GM23338 (cell line): ENCODE data around the gene PRKAA1. TPM values are rescaled to one million over a fixed set of nuclear protein-coding genes. Genes with fewer than 3 reads are reported as not detected.

Experiments used
- ATAC-seq: fragments of 200-7000 bp; cut with Tn5 transposase; 3 replicates; pipeline ENCODE4 v1.9.1; 2020
- DNase-seq: peaks from one replicate; pipeline ENCODE4 v3.0.0-alpha.2; 2015; ENCODE audit warnings: low spot score
- H2AFZ ChIP-seq: fragments of 200-600 bp; sonication (generic); 2 replicates; pipeline ENCODE4 v1.8.0; 2016; ENCODE audit warnings: antibody characterized with exemption, mild to moderate bottlenecking, moderate library complexity
- H3F3A ChIP-seq: fragments of 200-600 bp; sonication (generic); replicated peaks from 2 replicates; pipeline ENCODE4 v1.8.0; 2017; ENCODE audit warnings: antibody characterized with exemption, mixed run types, low read depth
- H3K27ac ChIP-seq: fragments of 200-600 bp; sonication (generic); 2 replicates; pipeline ENCODE4 v1.6.1; 2016; ENCODE audit warnings: low read depth
- H3K27me3 ChIP-seq: fragments of 200-600 bp; sonication (generic); 2 replicates; pipeline ENCODE4 v1.8.0; 2016; ENCODE audit warnings: mild to moderate bottlenecking, mixed run types, moderate library complexity; ENCODE audit not compliant: insufficient read depth
- H3K36me3 ChIP-seq: fragments of 200-600 bp; sonication (generic); 2 replicates; pipeline ENCODE4 v1.8.0; 2016; ENCODE audit warnings: mild to moderate bottlenecking; ENCODE audit not compliant: insufficient read depth
- H3K4me1 ChIP-seq: fragments of 200-600 bp; sonication (generic); 2 replicates; pipeline ENCODE4 v1.8.0; 2016; ENCODE audit warnings: mild to moderate bottlenecking, moderate library complexity; ENCODE audit not compliant: insufficient read depth
- H3K4me2 ChIP-seq: fragments of 200-600 bp; sonication (generic); 2 replicates; pipeline ENCODE4 v1.7.1; 2017; ENCODE audit warnings: mixed run types
- H3K4me3 ChIP-seq: fragments of 200-600 bp; sonication (generic); 2 replicates; pipeline ENCODE4 v1.6.1; 2016; ENCODE audit warnings: mixed run types
- H3K79me2 ChIP-seq: fragments of 200-600 bp; sonication (generic); replicated peaks from 2 replicates; pipeline ENCODE4 v1.8.0; 2017; ENCODE audit warnings: mild to moderate bottlenecking; ENCODE audit not compliant: insufficient read depth
- H3K9me2 ChIP-seq: fragments of 200-600 bp; sonication (generic); 2 replicates; pipeline ENCODE4 v1.8.0; 2017; ENCODE audit not compliant: insufficient read depth
- H4K20me1 ChIP-seq: fragments of 200-600 bp; sonication (generic); replicated peaks from 2 replicates; pipeline ENCODE4 v1.8.0; 2017; ENCODE audit warnings: mild to moderate bottlenecking; ENCODE audit not compliant: insufficient read depth
- H3K27ac Mint-ChIP-seq: 2 replicates; pipeline ENCODE4 v1.8.0; 2020; ENCODE audit warnings: inconsistent platforms, mild to moderate bottlenecking, moderate library complexity, mixed read lengths
- H3K27me3 Mint-ChIP-seq: 3 replicates; pipeline ENCODE4 v1.8.0; 2022; ENCODE audit warnings: low read depth, mild to moderate bottlenecking, moderate library complexity, mixed read lengths, inconsistent platforms; ENCODE audit not compliant: insufficient read depth, poor library complexity
- H3K36me3 Mint-ChIP-seq: 3 replicates; pipeline ENCODE4 v1.8.0; 2021; ENCODE audit warnings: low read depth, mild to moderate bottlenecking, inconsistent platforms, moderate library complexity, mixed read lengths
- H3K4me1 Mint-ChIP-seq: 3 replicates; pipeline ENCODE4 v1.8.0; 2020; ENCODE audit warnings: mild to moderate bottlenecking, inconsistent platforms, mixed read lengths
- H3K4me3 Mint-ChIP-seq: 3 replicates; pipeline ENCODE4 v1.8.0; 2021; ENCODE audit warnings: moderate library complexity, mild to moderate bottlenecking, inconsistent platforms, mixed read lengths
- H3K9me3 Mint-ChIP-seq: 3 replicates; pipeline ENCODE4 v1.8.0; 2020; ENCODE audit warnings: moderate library complexity, mild to moderate bottlenecking, inconsistent platforms, mixed read lengths
- CREB1 ChIP-seq: fragments of 250-450 bp; sonication (Bioruptor Pico); IDR thresholded peaks from 2 replicates; pipeline ENCODE4 v1.5.0; 2020; ENCODE audit warnings: low read depth, mild to moderate bottlenecking, moderate library complexity
- EZH2phosphoT487 ChIP-seq: fragments of 200-600 bp; sonication (generic); IDR thresholded peaks from one replicate; pipeline ENCODE4 v1.8.1; 2018; ENCODE audit warnings: antibody characterized with exemption; ENCODE audit not compliant: unreplicated experiment
- JUNB ChIP-seq: IDR thresholded peaks from one replicate; pipeline ENCODE4 v1.6.1; 2016; ENCODE audit warnings: antibody characterized with exemption; ENCODE audit not compliant: unreplicated experiment
- NANOG ChIP-seq: IDR thresholded peaks from 2 replicates; pipeline ENCODE4 v1.6.1; 2016; ENCODE audit warnings: antibody characterized with exemption, borderline replicate concordance
- POLR2AphosphoS5 ChIP-seq: IDR thresholded peaks from 2 replicates; pipeline ENCODE4 v1.6.1; 2016; ENCODE audit warnings: antibody characterized with exemption, low read depth
- STAT1 ChIP-seq: IDR thresholded peaks from one replicate; pipeline ENCODE4 v1.6.1; 2016; ENCODE audit warnings: antibody characterized with exemption; ENCODE audit not compliant: unreplicated experiment
- ZNF114 ChIP-seq: fragments of 250-450 bp; sonication (Bioruptor Pico); IDR thresholded peaks from 2 replicates; pipeline ENCODE4 v1.5.0; 2020; ENCODE audit warnings: mild to moderate bottlenecking, moderate library complexity
- ZNF331 ChIP-seq: fragments of 250-450 bp; sonication (Bioruptor Pico); IDR thresholded peaks from 2 replicates; pipeline ENCODE4 v1.5.0; 2020; ENCODE audit warnings: low read depth, mild to moderate bottlenecking, moderate library complexity
- polyA plus RNA-seq: library from polyadenylated mRNA; unstranded; fragments of >200 nt; fragmentation: Nextera tagmentation; extraction: Ambion mirVana; gene quantifications from 2 replicates; pipeline ENCODE4 v1.2.1, GENCODE V29; 2016
- total RNA-seq: library from RNA; depleted of rRNA; stranded (reverse); fragments of >200 nt; shearing (Covaris generic); gene quantifications from 2 replicates; pipeline ENCODE4 v1.2.3, GENCODE V29; 2014
- TF ChIP-seq, protein P1 (sequence below), 2 experiments: fragments of 200-600 bp in 1 of 2; sonication (generic) in 1 of 2; conservative IDR thresholded peaks; 2 replicates each; pipeline versions ENCODE4 v1.5.1 to v1.6.1; 2016 to 2017; ENCODE audit warnings: antibody characterized with exemption in 2 of 2, low read depth in 2 of 2, mild to moderate bottlenecking in 2 of 2, moderate library complexity in 1 of 2
- TF ChIP-seq, protein P2 (sequence below): IDR thresholded peaks from 2 replicates; pipeline ENCODE4 v1.6.1; 2016; ENCODE audit warnings: antibody characterized with exemption
- TF ChIP-seq, protein P3 (sequence below): fragments of 250-450 bp; sonication (Bioruptor Pico); IDR thresholded peaks from 2 replicates; pipeline ENCODE4 v1.5.0; 2020; ENCODE audit warnings: mild to moderate bottlenecking, moderate library complexity
- TF ChIP-seq, protein P4 (sequence below): IDR thresholded peaks from one replicate; pipeline ENCODE4 v1.6.1; 2018; ENCODE audit warnings: antibody characterized with exemption; ENCODE audit not compliant: unreplicated experiment

Gene PRKAA1
- total and polyA plus RNA-seq, 2 experiments from 2014 or later, result 10.3 to 35.0 TPM

DNA sequence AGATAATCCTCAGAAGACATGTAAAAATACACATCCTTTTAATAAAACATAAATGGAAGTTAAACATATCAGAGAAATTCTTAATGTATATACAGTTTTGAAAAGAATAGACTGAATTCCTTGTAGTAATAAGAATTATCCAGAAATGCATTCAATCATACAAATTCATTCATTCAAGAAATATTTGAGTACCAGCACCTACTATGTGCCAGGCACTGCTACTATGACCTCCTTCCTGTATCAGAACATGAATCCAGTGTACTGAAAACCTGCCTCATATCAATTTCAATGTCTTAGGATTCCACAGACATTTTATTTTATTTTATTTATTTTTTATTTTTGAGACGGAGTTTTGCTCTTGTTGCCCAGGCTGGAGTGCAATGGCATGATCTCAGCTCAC, 13.3 kb downstream of the PRKAA1 start (continued):
- TF ChIP-seq, protein P1, sequence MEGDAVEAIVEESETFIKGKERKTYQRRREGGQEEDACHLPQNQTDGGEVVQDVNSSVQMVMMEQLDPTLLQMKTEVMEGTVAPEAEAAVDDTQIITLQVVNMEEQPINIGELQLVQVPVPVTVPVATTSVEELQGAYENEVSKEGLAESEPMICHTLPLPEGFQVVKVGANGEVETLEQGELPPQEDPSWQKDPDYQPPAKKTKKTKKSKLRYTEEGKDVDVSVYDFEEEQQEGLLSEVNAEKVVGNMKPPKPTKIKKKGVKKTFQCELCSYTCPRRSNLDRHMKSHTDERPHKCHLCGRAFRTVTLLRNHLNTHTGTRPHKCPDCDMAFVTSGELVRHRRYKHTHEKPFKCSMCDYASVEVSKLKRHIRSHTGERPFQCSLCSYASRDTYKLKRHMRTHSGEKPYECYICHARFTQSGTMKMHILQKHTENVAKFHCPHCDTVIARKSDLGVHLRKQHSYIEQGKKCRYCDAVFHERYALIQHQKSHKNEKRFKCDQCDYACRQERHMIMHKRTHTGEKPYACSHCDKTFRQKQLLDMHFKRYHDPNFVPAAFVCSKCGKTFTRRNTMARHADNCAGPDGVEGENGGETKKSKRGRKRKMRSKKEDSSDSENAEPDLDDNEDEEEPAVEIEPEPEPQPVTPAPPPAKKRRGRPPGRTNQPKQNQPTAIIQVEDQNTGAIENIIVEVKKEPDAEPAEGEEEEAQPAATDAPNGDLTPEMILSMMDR (conservative IDR thresholded peaks at IDR 0.05; ENCODE audit: low read depth in 2 of 2), result no peak
- TF ChIP-seq, protein P2, sequence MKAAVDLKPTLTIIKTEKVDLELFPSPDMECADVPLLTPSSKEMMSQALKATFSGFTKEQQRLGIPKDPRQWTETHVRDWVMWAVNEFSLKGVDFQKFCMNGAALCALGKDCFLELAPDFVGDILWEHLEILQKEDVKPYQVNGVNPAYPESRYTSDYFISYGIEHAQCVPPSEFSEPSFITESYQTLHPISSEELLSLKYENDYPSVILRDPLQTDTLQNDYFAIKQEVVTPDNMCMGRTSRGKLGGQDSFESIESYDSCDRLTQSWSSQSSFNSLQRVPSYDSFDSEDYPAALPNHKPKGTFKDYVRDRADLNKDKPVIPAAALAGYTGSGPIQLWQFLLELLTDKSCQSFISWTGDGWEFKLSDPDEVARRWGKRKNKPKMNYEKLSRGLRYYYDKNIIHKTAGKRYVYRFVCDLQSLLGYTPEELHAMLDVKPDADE, result no peak
- TF ChIP-seq STAT1 (no peak), EZH2phosphoT487 (no peak), JUNB (no peak), ZNF114 (no peak), POLR2AphosphoS5 (no peak), NANOG (no peak), ZNF331 (CRISPR knock-in tag) (no peak)

GRCh38 chr5:40784027-40784653, 14.0 kb downstream of the PRKAA1 start:
- no peak for ATAC-seq
- Mint-ChIP-seq H3K4me1 (no peaks in the 10 kb centered on the region; the same call in 1 of the 3 replicates), H3K36me3 (peaks cover 21% of the 10 kb centered on the region), H3K4me3 (no peak overlapping the region), H3K27me3 (no peaks in the 10 kb centered on the region), H3K27ac (no peak overlapping the region), H3K9me3 (peaks cover 7% of the 10 kb centered on the region; the same call in 2 of the 3 replicates)
- Histone ChIP-seq H3F3A (no peaks in the 10 kb centered on the region), H3K4me2 (no peak overlapping the region), H4K20me1 (peaks cover 34% of the 10 kb centered on the region), H3K79me2 (peaks cover 100% of the 10 kb centered on the region), H3K27me3 (no peaks in the 10 kb centered on the region), H3K4me1 (no peaks in the 10 kb centered on the region), H3K27ac (no peak overlapping the region), H3K4me3 (no peak overlapping the region), H2AFZ (no peak overlapping the region), H3K9me2 (no peaks in the 10 kb centered on the region), H3K36me3 (no peaks in the 10 kb centered on the region; the same call in 1 of the 2 replicates)
- DNase-seq, result no peak
- TF ChIP-seq, protein P3, sequence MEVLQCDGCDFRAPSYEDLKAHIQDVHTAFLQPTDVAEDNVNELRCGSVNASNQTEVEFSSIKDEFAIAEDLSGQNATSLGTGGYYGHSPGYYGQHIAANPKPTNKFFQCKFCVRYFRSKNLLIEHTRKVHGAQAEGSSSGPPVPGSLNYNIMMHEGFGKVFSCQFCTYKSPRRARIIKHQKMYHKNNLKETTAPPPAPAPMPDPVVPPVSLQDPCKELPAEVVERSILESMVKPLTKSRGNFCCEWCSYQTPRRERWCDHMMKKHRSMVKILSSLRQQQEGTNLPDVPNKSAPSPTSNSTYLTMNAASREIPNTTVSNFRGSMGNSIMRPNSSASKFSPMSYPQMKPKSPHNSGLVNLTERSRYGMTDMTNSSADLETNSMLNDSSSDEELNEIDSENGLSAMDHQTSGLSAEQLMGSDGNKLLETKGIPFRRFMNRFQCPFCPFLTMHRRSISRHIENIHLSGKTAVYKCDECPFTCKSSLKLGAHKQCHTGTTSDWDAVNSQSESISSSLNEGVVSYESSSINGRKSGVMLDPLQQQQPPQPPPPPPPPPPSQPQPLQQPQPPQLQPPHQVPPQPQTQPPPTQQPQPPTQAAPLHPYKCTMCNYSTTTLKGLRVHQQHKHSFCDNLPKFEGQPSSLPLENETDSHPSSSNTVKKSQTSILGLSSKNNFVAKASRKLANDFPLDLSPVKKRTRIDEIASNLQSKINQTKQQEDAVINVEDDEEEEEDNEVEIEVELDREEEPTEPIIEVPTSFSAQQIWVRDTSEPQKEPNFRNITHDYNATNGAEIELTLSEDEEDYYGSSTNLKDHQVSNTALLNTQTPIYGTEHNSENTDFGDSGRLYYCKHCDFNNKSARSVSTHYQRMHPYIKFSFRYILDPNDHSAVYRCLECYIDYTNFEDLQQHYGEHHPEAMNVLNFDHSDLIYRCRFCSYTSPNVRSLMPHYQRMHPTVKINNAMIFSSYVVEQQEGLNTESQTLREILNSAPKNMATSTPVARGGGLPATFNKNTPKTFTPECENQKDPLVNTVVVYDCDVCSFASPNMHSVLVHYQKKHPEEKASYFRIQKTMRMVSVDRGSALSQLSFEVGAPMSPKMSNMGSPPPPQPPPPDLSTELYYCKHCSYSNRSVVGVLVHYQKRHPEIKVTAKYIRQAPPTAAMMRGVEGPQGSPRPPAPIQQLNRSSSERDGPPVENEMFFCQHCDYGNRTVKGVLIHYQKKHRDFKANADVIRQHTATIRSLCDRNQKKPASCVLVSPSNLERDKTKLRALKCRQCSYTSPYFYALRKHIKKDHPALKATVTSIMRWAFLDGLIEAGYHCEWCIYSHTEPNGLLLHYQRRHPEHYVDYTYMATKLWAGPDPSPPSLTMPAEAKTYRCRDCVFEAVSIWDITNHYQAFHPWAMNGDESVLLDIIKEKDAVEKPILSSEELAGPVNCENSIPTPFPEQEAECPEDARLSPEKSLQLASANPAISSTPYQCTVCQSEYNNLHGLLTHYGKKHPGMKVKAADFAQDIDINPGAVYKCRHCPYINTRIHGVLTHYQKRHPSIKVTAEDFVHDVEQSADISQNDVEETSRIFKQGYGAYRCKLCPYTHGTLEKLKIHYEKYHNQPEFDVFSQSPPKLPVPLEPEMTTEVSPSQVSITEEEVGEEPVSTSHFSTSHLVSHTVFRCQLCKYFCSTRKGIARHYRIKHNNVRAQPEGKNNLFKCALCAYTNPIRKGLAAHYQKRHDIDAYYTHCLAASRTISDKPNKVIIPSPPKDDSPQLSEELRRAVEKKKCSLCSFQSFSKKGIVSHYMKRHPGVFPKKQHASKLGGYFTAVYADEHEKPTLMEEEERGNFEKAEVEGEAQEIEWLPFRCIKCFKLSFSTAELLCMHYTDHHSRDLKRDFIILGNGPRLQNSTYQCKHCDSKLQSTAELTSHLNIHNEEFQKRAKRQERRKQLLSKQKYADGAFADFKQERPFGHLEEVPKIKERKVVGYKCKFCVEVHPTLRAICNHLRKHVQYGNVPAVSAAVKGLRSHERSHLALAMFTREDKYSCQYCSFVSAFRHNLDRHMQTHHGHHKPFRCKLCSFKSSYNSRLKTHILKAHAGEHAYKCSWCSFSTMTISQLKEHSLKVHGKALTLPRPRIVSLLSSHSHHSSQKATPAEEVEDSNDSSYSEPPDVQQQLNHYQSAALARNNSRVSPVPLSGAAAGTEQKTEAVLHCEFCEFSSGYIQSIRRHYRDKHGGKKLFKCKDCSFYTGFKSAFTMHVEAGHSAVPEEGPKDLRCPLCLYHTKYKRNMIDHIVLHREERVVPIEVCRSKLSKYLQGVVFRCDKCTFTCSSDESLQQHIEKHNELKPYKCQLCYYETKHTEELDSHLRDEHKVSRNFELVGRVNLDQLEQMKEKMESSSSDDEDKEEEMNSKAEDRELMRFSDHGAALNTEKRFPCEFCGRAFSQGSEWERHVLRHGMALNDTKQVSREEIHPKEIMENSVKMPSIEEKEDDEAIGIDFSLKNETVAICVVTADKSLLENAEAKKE, result no peak
- no peak for TF ChIP-seq CREB1 (CRISPR knock-in tag)
- TF ChIP-seq, protein P4, sequence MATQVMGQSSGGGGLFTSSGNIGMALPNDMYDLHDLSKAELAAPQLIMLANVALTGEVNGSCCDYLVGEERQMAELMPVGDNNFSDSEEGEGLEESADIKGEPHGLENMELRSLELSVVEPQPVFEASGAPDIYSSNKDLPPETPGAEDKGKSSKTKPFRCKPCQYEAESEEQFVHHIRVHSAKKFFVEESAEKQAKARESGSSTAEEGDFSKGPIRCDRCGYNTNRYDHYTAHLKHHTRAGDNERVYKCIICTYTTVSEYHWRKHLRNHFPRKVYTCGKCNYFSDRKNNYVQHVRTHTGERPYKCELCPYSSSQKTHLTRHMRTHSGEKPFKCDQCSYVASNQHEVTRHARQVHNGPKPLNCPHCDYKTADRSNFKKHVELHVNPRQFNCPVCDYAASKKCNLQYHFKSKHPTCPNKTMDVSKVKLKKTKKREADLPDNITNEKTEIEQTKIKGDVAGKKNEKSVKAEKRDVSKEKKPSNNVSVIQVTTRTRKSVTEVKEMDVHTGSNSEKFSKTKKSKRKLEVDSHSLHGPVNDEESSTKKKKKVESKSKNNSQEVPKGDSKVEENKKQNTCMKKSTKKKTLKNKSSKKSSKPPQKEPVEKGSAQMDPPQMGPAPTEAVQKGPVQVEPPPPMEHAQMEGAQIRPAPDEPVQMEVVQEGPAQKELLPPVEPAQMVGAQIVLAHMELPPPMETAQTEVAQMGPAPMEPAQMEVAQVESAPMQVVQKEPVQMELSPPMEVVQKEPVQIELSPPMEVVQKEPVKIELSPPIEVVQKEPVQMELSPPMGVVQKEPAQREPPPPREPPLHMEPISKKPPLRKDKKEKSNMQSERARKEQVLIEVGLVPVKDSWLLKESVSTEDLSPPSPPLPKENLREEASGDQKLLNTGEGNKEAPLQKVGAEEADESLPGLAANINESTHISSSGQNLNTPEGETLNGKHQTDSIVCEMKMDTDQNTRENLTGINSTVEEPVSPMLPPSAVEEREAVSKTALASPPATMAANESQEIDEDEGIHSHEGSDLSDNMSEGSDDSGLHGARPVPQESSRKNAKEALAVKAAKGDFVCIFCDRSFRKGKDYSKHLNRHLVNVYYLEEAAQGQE, result no peak
- no peak for TF ChIP-seq ZNF114
